Islet precursor cell (in vitro differentiated cells): ENCODE measurements around the gene OR2G6.
"Not testable (repeated sequence)": the region's sequence is repeated elsewhere in the genome, so short reads cannot be mapped to it uniquely, and the experiment has no call there.

Experiments used
- DNase-seq: peaks from one replicate; pipeline ENCODE4 v3.0.0-alpha.2; 2018

OR2G6 gene

GRCh38 chr1:248507773-248508172, at the start of gene OR2G6:
Gene OR2G6 (plus strand): TSS chr1:248508073. CDS start chr1:248521647, 13,574 bp downstream.
- DNase-seq: not testable (repeated sequence)

GRCh38 chr1:248459117-248459516, 48.8 kb upstream of the OR2G6 start:
- not testable (repeated sequence) for DNase-seq

GRCh38 chr1:248471154-248471553, 36.7 kb upstream of the OR2G6 start:
- DNase-seq: no peak

- not testable (repeated sequence) for DNase-seq
These were observed 35.8 kb upstream of the OR2G6 start for GRCh38 chr1:248472111-248472510.

- not testable (repeated sequence) for DNase-seq
These were observed 34.8 kb upstream of the OR2G6 start, which contains the start of gene OR2T3 for GRCh38 chr1:248473051-248473450. Gene OR2T3 (plus strand): TSS chr1:248473351. CDS start chr1:248473351, 0 bp downstream.

- DNase-seq: not testable (repeated sequence)
These were observed 32.2 kb upstream of the OR2G6 start for GRCh38 chr1:248475660-248476059.

- DNase-seq: not testable (repeated sequence)
These were observed 25.9 kb upstream of the OR2G6 start for GRCh38 chr1:248481686-248482579.

GRCh38 chr1:248488289-248488688, 19.6 kb upstream of the OR2G6 start, which contains the start of gene OR2T5:
Gene OR2T5 (plus strand): TSS chr1:248488589. CDS start chr1:248488589, 0 bp downstream.
- DNase-seq: not testable (repeated sequence)

- not testable (repeated sequence) for DNase-seq
These were observed 11.2 kb upstream of the OR2G6 start for GRCh38 chr1:248496661-248497060.

GRCh38 chr1:248500305-248501035, 7.4 kb upstream of the OR2G6 start:
- not testable (repeated sequence) for DNase-seq

- DNase-seq: not testable (repeated sequence)
These were observed 2.3 kb downstream of the OR2G6 start for GRCh38 chr1:248510217-248510616.

- DNase-seq: peak; percentile 37
These were observed 14.0 kb downstream of the OR2G6 start for GRCh38 chr1:248521856-248522255.

- not testable (repeated sequence) for DNase-seq
These were observed 29.6 kb downstream of the OR2G6 start for GRCh38 chr1:248537449-248537848.

GRCh38 chr1:248547383-248547782, 39.5 kb downstream of the OR2G6 start:
- DNase-seq: not testable (repeated sequence)

GRCh38 chr1:248551027-248551426, 43.2 kb downstream of the OR2G6 start:
- DNase-seq: not testable (repeated sequence)

- DNase-seq: not testable (repeated sequence)
These were observed 54.8 kb downstream of the OR2G6 start, which contains the start of gene OR2T29 for GRCh38 chr1:248562672-248563071. Gene OR2T29 (minus strand): TSS chr1:248562772. CDS start chr1:248559491, 3,281 bp downstream.

- DNase-seq: not testable (repeated sequence)
These were observed 57.9 kb downstream of the OR2G6 start for GRCh38 chr1:248565530-248566373.

GRCh38 chr1:248569049-248569448, 61.2 kb downstream of the OR2G6 start:
- not testable (repeated sequence) for DNase-seq

GRCh38 chr1:248570811-248571210, 62.9 kb downstream of the OR2G6 start:
- DNase-seq: not testable (repeated sequence)

- DNase-seq: not testable (repeated sequence)
These were observed 64.2 kb downstream of the OR2G6 start for GRCh38 chr1:248572049-248572448.

GRCh38 chr1:248573856-248574255, 66.0 kb downstream of the OR2G6 start:
- DNase-seq: not testable (repeated sequence)

- not testable (repeated sequence) for DNase-seq
These were observed 66.8 kb downstream of the OR2G6 start, which contains the start of gene OR2T34 for GRCh38 chr1:248574657-248575056. Gene OR2T34 (minus strand): TSS chr1:248574757. CDS start chr1:248574757, 0 bp downstream.
